Transverse colon (tissue), 3 donors: ENCODE data around the gene OTOG.

ENCODE experiments used
- EP300 ChIP-seq: sonication (generic); formaldehyde crosslinking; IDR thresholded peaks from one replicate; pipeline ENCODE4 v1.6.1; 2017; ENCODE audit warnings: antibody characterized with exemption, low read depth
- TF ChIP-seq, protein P1 (sequence below), 5 experiments: fragments of 200-600 bp in 3 of 5; fragments of 450-650 bp in 2 of 5; sonication (generic) in 3 of 5; IDR thresholded peaks; 1 replicate in 2 of 5; 2 replicates in 3 of 5; pipeline ENCODE4 v1.5.1; 2016 to 2017; ENCODE audit warnings: antibody characterized with exemption in 5 of 5, inconsistent platforms in 3 of 5, mild to moderate bottlenecking in 2 of 5, moderate library complexity in 1 of 5

DNA sequence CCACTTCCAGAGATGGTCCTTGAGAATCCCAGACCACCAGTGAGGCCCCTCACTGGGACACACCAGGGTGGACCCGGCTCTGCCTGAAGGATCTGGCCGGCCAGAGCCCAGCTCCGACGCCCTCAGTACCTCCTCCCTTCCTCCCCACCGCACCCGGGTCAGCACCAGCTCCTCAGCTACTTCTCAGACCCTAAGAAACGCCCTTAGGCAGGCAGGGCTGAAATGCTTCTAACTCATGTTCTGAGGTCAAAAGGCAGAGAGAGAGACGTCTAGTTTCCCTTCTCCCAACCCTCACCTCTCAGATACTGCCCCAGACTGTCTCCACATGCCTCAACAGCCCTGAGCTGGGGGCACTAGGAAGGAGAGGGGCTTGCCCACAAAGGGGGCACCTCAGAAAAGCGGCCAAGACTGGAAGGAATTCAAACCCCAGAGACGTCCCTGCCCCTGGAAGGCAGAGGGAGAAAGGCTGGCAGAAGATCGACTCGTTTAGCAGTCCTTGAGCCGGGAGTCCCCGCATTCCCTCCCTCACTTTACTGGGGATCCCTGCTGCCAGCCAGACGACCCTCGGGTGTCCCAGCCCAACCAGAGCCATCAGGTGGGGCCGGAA lies 3.4 kb upstream of the OTOG start:
- TF ChIP-seq, protein P1, sequence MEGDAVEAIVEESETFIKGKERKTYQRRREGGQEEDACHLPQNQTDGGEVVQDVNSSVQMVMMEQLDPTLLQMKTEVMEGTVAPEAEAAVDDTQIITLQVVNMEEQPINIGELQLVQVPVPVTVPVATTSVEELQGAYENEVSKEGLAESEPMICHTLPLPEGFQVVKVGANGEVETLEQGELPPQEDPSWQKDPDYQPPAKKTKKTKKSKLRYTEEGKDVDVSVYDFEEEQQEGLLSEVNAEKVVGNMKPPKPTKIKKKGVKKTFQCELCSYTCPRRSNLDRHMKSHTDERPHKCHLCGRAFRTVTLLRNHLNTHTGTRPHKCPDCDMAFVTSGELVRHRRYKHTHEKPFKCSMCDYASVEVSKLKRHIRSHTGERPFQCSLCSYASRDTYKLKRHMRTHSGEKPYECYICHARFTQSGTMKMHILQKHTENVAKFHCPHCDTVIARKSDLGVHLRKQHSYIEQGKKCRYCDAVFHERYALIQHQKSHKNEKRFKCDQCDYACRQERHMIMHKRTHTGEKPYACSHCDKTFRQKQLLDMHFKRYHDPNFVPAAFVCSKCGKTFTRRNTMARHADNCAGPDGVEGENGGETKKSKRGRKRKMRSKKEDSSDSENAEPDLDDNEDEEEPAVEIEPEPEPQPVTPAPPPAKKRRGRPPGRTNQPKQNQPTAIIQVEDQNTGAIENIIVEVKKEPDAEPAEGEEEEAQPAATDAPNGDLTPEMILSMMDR (IDR thresholded peaks at IDR 0.05): no peak
- TF ChIP-seq EP300: no peak
